Measurements from ENCODE around the gene GRWD1. TPM values are rescaled to one million over a fixed set of nuclear protein-coding genes. Genes with fewer than 3 reads are reported as not detected.

GRWD1 gene
- total and polyA plus RNA-seq, 2 of the 8 experiments (the other 6 are each of a cell fraction or from before 2014, with no cell fraction given), result 36.9 to 61.9 TPM

DNA sequence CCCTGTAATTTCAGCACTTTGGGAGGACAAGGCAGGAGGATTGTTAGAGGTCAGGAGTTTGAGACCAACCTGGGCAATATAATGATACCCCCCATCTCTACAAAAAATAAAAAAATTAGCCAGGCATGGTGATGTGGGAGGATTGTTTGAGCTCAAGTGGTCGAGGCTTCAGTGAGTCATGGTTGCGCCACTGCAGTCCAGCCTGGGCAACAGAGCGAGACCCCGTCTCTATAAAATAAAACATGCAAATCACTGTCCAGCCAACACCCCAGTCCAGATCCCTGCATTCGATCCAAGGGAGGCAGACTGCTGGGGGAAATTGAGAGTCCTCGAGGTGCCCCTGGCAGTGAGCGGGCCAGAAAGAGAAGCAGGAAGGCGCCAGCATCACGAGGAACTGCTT lies 30.4 kb downstream of the GRWD1 start:
- Histone ChIP-seq H4K8ac (ENCODE audit: extremely low read depth, insufficient read depth, low read length) (no peak overlapping the region), H3K4me1 (replicated peaks in 1 of 4; ENCODE audit: control insufficient read depth in 3 of 4, insufficient read depth in 4 of 4, low read length in 3 of 4) (0 out of 7 replicates have a peak, but pooled peaks cover 0 to 3% (median 0%) of the 10 kb centered on the region in 4 experiments), H3K27ac (ENCODE audit: low read depth, low read length) (no peak overlapping the region), H3K4me3 (ENCODE audit: extremely low read depth in 1 of 4, insufficient read depth in 2 of 4, low read depth in 3 of 4, low read length in 4 of 4) (no peak overlapping the region), H3K9ac (replicated peaks in 1 of 4; ENCODE audit: extremely low read depth in 1 of 4, low read depth in 3 of 4, low read length in 3 of 4) (no peak overlapping the region), H2BK15ac (ENCODE audit: low read length) (no peak overlapping the region), H2BK5ac (ENCODE audit: low read depth, low read length) (no peak overlapping the region), H3K36me3 (ENCODE audit: control insufficient read depth in 2 of 4, insufficient read depth in 4 of 4, low read length in 3 of 4) (peaks cover 34 to 77% (median 64%) of the 10 kb centered on the region in 4 experiments), H3K9me3 (ENCODE audit: insufficient read depth in 2 of 2, low read depth in 1 of 2, low read length in 1 of 2) (no peaks in the 10 kb centered on the region), H3K27me3 (replicated peaks in 1 of 4; ENCODE audit: control insufficient read depth in 3 of 4, extremely low read depth in 1 of 4, insufficient read depth in 3 of 4, low read length in 3 of 4) (no peaks in the 10 kb centered on the region), H2BK120ac (replicated peaks; ENCODE audit: low read depth, low read length) (no peak overlapping the region), H3K18ac (ENCODE audit: extremely low read depth, low read length) (no peak overlapping the region), H4K5ac (ENCODE audit: insufficient read length, low read depth, low read length) (no peak overlapping the region), H3K14ac (ENCODE audit: insufficient read length) (no peak overlapping the region), H2BK12ac (ENCODE audit: low read depth, low read length) (no peak overlapping the region), H2AK5ac (ENCODE audit: low read depth, low read length) (no peak overlapping the region), H3K4me2 (ENCODE audit: insufficient read depth in 1 of 2, low read depth in 2 of 2, low read length in 2 of 2) (no peak overlapping the region), H2BK20ac (ENCODE audit: low read length) (no peak overlapping the region), H3K56ac (replicated peaks; ENCODE audit: insufficient read length, low read depth, low read length) (no peak overlapping the region), H3K23ac (ENCODE audit: insufficient read length) (no peak overlapping the region), H3K79me2 (ENCODE audit: control insufficient read depth in 1 of 2, insufficient read depth in 2 of 2, low read length in 2 of 2) (no peaks in the 10 kb centered on the region), H4K20me1 (replicated peaks in 1 of 2; ENCODE audit: control insufficient read depth in 1 of 2, insufficient read depth in 2 of 2, low read length in 2 of 2) (peaks cover 15% of the 10 kb centered on the region in 2 experiments), H2AFZ (ENCODE audit: low read length) (no peak overlapping the region), H3K23me2 (ENCODE audit: low read depth, low read length) (peaks cover 2% of the 10 kb centered on the region; the same call in 1 of the 2 replicates), H4K91ac (replicated peaks; ENCODE audit: insufficient read length, low read length) (no peak overlapping the region), H3K4ac (replicated peaks; ENCODE audit: insufficient read length, low read depth, low read length) (no peak overlapping the region), H3K79me1 (ENCODE audit: low read depth, low read length) (no peaks in the 10 kb centered on the region; the same call in 1 of the 2 replicates)
- FAIRE-seq (no peak), DNase-seq (ENCODE audit: low read depth in 1 of 2, low spot score in 2 of 2) (no peak)
- 96% methylated on average over 9 of the region's 9 CpGs; no CpG with 5 or more reads in 1 of the 2 experiments for WGBS, 2 experiments (ENCODE audit: extremely low coverage in 1 of 2, insufficient coverage in 1 of 2, insufficient read length in 1 of 2, insufficient replicate concordance in 2 of 2, low coverage in 1 of 2, low lambda C conversion rate in 2 of 2, missing lambda C conversion rate in 1 of 2)
- TF ChIP-seq TCF12 (IDR thresholded peaks at IDR 0.05; ENCODE audit: low read depth, low read length), result no peak
- no peak for TF ChIP-seq KDM4A (IDR thresholded peaks at IDR 0.05; ENCODE audit: low read depth, low read length, severe bottlenecking)
- no peak for TF ChIP-seq HDAC2 (IDR thresholded peaks at IDR 0.05; ENCODE audit: borderline replicate concordance in 1 of 2, low read depth in 2 of 2, low read length in 2 of 2)
- TF ChIP-seq CTBP2 (IDR thresholded peaks at IDR 0.05; ENCODE audit: borderline replicate concordance, insufficient read depth, insufficient read length, low read length), result no peak
- no peak for TF ChIP-seq MAX (IDR thresholded peaks at IDR 0.05)
- ChIA-PET POLR2A (ENCODE audit: partially characterized antibody) (interaction anchor here (0.5 to 11.4 kb wide), 4 partner anchors 16 to 272 kb away, joined by 3 to 176 read pairs (median 10); no protein-coding TSS in a partner anchor), CTCF (ENCODE audit: partially characterized antibody) (interaction anchor here (1.1 to 1.7 kb wide), 2 partner anchors 13 to 30 kb away, joined by 3 to 11 read pairs; partner anchors contain the start of gene GRWD1)
